ENCODE measurements around the gene BCAT1.

GRCh38 chr12:24820872-24821271 lies 128.0 kb downstream of the BCAT1 start:
- no peak for TF ChIP-seq CTCF (IDR thresholded peaks at IDR 0.05 in 2 of 3, conservative IDR thresholded peaks at IDR 0.05 in 1 of 3; ENCODE audit: borderline replicate concordance in 1 of 3, insufficient read depth in 1 of 3, low read depth in 2 of 3, low read length in 2 of 3)
- TF ChIP-seq EZH2phosphoT487 (IDR thresholded peaks at IDR 0.05; ENCODE audit: borderline replicate concordance), result no peak
- TF ChIP-seq SRF (IDR thresholded peaks at IDR 0.05; ENCODE audit: low read depth), result no peak

Measured in HCT116 (cell line).